NCI-H2227 (cell line): ENCODE results near the gene LRRC14B.

Experiments
- DNase-seq: peaks from one replicate; lab custom pipeline; 2025; ENCODE audit not compliant: unreplicated experiment; lab: John Stamatoyannopoulos, UW

The LRRC14B gene

GRCh38 chr5:191036-191948, at the start of gene LRRC14B:
Gene LRRC14B (plus strand): TSS chr5:191495. CDS start chr5:191539, 44 bp downstream.
- DNase-seq = no peak

GRCh38 chr5:141761-142160, 49.5 kb upstream of the LRRC14B start:
- DNase-seq = no peak

GRCh38 chr5:142246-142810, 49.0 kb upstream of the LRRC14B start:
- DNase-seq = no peak

DNA sequence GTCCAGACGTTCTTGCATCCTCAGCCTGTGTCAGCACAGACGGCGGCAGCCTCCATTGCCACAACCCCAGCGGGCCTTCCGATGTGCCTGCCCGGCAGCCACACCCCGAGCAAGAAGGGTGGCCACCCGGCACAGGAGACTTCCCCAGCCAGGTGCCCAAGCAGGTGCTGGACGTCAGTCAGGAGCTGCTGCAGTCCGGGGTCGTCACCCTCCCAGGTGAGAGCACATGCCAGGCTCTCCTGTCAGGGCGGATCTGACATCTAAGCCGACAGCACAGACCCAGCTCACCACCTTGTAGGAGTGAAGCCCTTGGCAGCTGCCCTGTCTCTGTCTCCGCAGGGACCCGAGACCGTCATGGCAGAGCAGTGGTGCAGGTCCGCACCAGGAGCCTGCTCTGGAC, 48.3 kb upstream of the LRRC14B start:
- DNase-seq = no peak

DNA sequence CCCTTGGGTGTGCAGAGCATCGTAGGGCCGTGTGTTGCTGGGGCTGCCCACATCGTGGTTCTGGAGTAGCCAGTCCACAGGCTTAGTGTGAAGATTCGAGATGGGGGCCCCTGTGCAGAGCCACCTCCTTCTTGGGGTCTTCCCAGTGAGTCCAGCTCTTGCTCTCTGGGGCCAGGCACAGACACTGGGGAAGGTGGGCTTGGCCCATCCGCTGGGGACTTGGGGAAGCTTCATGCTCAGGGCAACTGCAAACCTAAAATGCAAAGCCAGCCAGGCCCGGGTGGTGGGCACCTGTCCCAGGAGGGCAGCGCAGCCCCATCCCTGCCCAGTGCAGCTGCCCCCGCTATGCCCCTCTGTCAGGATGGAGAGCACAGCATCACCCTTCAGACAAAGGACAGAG, 46.4 kb upstream of the LRRC14B start:
- DNase-seq = no peak

- DNase-seq = no peak
These were observed 45.5 kb upstream of the LRRC14B start for GRCh38 chr5:145585-146323.

- DNase-seq = peak; percentile 41
These were observed 43.5 kb upstream of the LRRC14B start for GRCh38 chr5:147751-148150.

DNA sequence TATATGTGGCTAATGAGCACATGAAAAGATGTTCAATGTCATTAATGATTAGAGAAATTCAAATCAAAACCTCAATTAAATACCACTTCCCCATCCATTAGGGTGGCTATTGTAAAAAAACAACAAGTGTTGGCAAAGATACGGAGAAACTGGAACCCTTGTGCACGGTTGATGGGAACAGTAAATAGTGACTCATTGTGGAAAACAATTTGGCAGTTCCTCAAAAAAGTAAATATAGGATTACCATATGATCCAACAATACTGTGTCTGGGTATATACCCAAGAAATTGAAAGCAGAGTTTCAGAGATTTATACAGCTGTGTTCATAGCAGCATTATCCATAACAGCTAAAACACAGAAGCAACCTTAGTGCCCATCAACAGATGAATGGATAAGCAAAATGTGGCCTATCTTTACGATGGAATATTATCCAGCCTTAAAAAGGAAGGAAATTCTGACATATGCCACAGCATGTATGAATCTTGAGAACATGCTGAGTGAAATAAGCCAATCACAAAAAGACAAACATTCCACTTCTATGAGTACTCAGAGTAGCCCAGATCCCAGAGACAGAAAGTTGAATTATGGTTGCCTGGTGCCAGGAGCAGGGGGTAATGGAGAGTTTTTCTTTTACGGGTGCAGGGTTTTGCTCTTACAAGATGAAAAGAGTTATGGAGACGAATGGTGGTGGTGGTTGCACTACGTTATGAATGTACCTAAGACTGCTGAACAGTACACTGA, 41.4 kb upstream of the LRRC14B start:
- no peak for DNase-seq

DNA sequence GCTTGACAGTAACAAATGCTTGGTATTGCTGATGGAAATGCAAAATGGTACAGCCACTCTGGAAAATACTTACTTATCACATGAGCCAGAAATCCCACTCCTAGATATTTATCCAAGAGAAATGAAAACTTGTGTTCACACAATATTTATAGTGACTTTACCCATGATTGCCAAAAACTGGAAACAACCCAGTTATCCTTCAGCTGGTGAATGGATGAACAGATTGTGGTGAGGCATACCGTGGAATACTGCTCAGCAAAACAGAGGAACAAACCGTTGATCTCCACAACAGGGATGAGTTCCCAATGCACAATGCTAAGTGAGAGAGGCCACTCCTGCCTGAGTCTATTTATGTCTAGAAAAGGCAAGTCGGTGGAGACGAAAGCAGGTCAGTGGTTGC, 40.5 kb upstream of the LRRC14B start:
- no peak for DNase-seq

GRCh38 chr5:152077-152476, 39.2 kb upstream of the LRRC14B start:
- DNase-seq = no peak

GRCh38 chr5:153256-153655, 38.0 kb upstream of the LRRC14B start:
- no peak for DNase-seq

DNA sequence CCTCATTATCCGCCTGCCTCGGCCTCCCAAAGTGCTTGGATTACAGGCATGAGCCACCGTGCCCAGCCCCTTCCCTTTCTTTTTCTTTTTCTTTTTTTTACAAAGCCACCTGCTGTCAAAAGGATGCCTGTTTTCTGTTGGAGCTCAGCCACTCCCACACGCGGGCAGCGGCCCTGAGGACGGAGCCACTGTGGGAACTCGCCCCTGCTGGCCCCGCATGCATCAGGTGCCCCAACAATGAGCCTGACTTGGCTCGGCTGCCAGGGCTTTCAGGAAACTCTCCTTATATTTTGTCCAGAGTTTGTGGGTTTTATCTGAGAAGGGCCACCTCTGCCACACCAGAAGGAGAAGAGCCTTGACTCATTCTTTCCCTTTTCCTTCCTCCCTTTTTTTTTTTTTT, 37.1 kb upstream of the LRRC14B start:
- DNase-seq = no peak

DNA sequence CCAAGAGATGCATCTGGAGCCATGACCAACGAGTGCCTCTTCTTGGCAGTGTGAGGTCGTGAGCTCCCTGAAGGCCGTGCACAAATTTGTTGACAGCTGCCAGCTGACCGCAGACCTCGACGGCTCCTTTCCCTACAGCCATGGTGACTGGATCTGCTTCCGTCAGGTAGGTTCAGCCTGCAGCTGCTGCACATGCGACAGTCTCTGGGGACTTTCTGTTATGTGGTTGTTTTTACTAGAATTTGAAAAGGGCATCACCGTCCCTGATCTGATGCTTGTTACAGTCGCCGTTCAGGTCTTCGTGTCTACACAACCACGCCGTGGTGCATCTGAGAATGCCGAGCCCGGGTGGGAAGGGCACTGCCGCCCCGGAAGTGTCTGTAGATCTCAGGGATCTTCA, 36.5 kb upstream of the LRRC14B start:
- DNase-seq = no peak

DNA sequence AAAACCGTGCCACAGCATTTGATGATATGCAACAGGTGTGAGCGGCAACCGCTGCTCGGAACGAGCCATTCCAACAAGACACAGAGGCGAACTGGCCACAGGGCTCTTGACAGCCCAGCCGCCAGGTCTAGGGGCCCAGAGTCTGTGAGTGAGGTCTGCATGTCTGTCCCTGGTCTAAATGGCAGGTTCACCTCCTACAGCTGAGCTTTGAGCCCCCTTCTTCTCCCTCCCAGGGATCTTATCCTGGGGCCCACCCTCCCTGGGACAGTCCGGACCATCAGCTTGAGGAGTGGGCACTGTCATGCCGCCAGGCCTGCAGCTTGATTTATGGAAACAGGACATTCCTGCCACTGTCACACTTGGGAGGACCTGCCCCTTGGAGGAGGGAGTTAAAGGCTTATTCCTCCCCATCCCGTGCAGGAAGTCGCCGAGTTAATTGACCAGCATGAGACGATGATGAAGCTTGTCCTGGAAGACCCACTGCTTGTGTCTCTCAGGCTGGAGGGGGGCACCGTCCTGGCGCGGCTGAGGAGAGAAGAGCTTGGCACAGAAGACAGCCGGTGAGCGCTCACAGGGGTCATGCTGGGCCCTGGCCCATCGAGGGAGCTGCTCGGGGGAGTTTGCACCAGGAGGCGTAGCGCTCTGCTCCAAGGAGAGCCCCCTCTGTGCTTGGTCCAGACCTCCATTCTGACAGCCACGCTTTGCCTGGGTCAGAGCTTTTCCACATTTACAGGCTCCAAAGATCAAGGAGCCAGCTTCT, 35.5 kb upstream of the LRRC14B start:
- DNase-seq = no peak

- DNase-seq = no peak
These were observed 34.8 kb upstream of the LRRC14B start for GRCh38 chr5:156411-157072.

DNA sequence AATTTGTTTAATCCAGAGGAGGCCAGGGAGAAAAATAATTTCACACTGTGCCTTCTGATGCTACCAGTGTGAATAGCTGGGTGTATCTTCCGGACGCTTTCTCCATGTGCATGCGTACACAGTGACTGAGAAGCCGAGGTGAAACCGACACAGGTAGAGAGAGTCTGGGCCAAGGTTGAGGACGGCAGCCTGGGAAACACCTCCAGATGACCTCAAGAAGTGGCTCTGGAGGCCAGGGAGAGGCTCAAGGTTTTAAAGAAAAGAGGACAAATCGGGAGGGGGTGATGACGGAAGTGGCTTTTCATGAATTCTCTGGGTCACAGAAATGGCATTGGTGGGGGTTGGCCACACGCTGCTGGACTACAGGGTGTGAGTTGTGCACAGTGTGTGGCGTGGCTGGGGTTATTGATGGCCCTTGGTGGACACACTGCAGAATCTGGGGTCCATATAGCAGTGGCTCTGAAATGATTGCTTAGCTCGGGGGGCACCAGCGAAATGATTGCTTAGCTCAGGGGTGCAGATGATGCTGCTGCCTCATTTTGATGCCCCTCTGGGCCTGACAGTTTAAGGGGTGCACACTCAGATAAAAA, 34.1 kb upstream of the LRRC14B start:
- DNase-seq = no peak

- DNase-seq = no peak
These were observed 33.5 kb upstream of the LRRC14B start for GRCh38 chr5:157801-158200.

DNA sequence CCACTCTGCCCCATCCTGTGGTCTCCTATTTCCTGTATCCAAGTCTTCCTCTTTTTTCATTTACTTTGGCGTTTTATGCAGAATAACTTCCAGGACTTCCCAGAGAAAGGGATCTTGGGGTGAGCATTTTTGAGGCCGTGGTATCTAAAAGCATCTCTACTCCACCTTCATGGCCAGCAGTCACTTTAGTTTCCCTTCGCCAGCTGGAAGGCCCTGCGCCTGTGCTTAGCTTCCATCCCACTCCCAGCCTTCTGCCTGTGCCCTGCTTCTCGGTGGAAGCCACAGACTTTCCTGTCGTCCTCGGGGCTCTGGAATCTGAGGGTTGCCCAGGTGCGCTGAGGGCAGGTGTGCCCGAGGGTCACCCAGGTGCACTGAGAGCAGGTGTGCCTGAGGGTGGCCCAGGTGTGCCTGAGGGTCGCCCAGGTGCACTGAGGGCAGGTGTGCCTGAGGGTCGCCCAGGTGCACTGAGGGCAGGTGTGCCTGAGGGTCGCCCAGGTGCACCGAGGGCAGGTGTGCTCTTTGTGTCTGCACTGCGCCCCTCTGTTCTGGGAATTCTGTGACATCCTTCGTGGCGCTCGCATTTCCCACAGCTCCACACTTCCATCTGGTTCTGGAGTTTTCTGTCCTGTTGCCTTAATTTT, 32.4 kb upstream of the LRRC14B start:
- no peak for DNase-seq
